WTC11 (cell line): ENCODE results near the gene BCKDHA. TPM values are rescaled to one million over a fixed set of nuclear protein-coding genes. Genes with fewer than 3 reads are reported as not detected.

Experiments used
- ATAC-seq: fragments of 200-7000 bp; cut with Tn5 transposase; 2 replicates; pipeline ENCODE4 v1.10.0; 2021; ENCODE audit warnings: mild to moderate bottlenecking, moderate library complexity
- CTCF ChIA-PET: fragments of 300-600 bp; sonication (Branson Sonifier 250); formaldehyde crosslinking; loops from one replicate; lab custom pipeline; 2021; ENCODE audit warnings: antibody characterized with exemption; lab: Charles Lee
- POLR2A ChIA-PET: fragments of 350-600 bp; sonication (Branson Sonifier 250); formaldehyde crosslinking; loops from one replicate; lab custom pipeline; 2021; ENCODE audit warnings: antibody characterized with exemption; lab: Charles Lee
- DNase-seq: peaks from one replicate; pipeline ENCODE4 v3.0.0; 2021; ENCODE audit warnings: low spot score
- H3K27ac Mint-ChIP-seq: 2 replicates; pipeline ENCODE4 v1.8.0; 2021; ENCODE audit warnings: mixed read lengths
- H3K27me3 Mint-ChIP-seq: 2 replicates; pipeline ENCODE4 v1.8.0; 2021; ENCODE audit warnings: low read depth, mild to moderate bottlenecking, moderate library complexity, mixed read lengths
- H3K36me3 Mint-ChIP-seq: 2 replicates; pipeline ENCODE4 v1.8.0; 2021; ENCODE audit warnings: mixed read lengths
- H3K4me1 Mint-ChIP-seq: 2 replicates; pipeline ENCODE4 v1.8.0; 2022; ENCODE audit warnings: mixed read lengths
- H3K4me3 Mint-ChIP-seq: 2 replicates; pipeline ENCODE4 v1.8.0; 2021; ENCODE audit warnings: mild to moderate bottlenecking, moderate library complexity, mixed read lengths
- H3K9me3 Mint-ChIP-seq: 2 replicates; pipeline ENCODE4 v1.8.0; 2021; ENCODE audit warnings: mixed read lengths
- ELF4 ChIP-seq: sonication (generic); formaldehyde crosslinking; IDR thresholded peaks from 2 replicates; pipeline ENCODE4 v1.8.1; 2022; ENCODE audit warnings: low read depth, mild to moderate bottlenecking, moderate library complexity, missing genetic modification reagents
- EMX1 ChIP-seq: fragments of 250-450 bp; sonication (Bioruptor Pico); IDR thresholded peaks from 2 replicates; pipeline ENCODE4 v1.8.0; 2021; ENCODE audit warnings: mild to moderate bottlenecking
- GTF2I ChIP-seq: fragments of 250-450 bp; sonication (Bioruptor Pico); conservative IDR thresholded peaks from 2 replicates; pipeline ENCODE4 v1.4.0; 2021; ENCODE audit warnings: mild to moderate bottlenecking
- HMGA2 ChIP-seq: fragments of 250-450 bp; sonication (Bioruptor Pico); IDR thresholded peaks from 2 replicates; pipeline ENCODE4 v1.4.0; 2021; ENCODE audit warnings: mild to moderate bottlenecking, moderate library complexity
- JUN ChIP-seq: sonication (generic); formaldehyde crosslinking; IDR thresholded peaks from 2 replicates; pipeline ENCODE4 v1.8.0; 2023; ENCODE audit warnings: mild to moderate bottlenecking, missing genetic modification reagents
- MYBL2 ChIP-seq: sonication (generic); formaldehyde crosslinking; IDR thresholded peaks from 2 replicates; pipeline ENCODE4 v1.8.1; 2023; ENCODE audit warnings: mild to moderate bottlenecking, moderate library complexity, missing genetic modification reagents
- NR2C2 ChIP-seq: sonication (generic); formaldehyde crosslinking; IDR thresholded peaks from 2 replicates; pipeline ENCODE4 v1.8.0; 2022; ENCODE audit warnings: mild to moderate bottlenecking, missing genetic modification reagents
- RELA ChIP-seq: sonication (generic); formaldehyde crosslinking; IDR thresholded peaks from 2 replicates; pipeline ENCODE4 v1.8.1; 2022; ENCODE audit warnings: missing genetic modification reagents, mild to moderate bottlenecking, borderline replicate concordance
- RORB ChIP-seq: fragments of 250-450 bp; sonication (Bioruptor Pico); IDR thresholded peaks from 2 replicates; pipeline ENCODE4 v1.9.0; 2021; ENCODE audit warnings: mild to moderate bottlenecking
- SMAD4 ChIP-seq: sonication (generic); formaldehyde crosslinking; IDR thresholded peaks from 2 replicates; pipeline ENCODE4 v1.8.0; 2022; ENCODE audit warnings: mild to moderate bottlenecking, missing genetic modification reagents
- TEAD4 ChIP-seq: sonication (generic); formaldehyde crosslinking; IDR thresholded peaks from 2 replicates; pipeline ENCODE4 v1.8.0; 2022; ENCODE audit warnings: mild to moderate bottlenecking, missing genetic modification reagents
- ZNF232 ChIP-seq: sonication (generic); formaldehyde crosslinking; IDR thresholded peaks from 2 replicates; pipeline ENCODE4 v1.8.0; 2022; ENCODE audit warnings: mild to moderate bottlenecking, missing genetic modification reagents
- ZNF263 ChIP-seq: sonication (generic); formaldehyde crosslinking; IDR thresholded peaks from 2 replicates; pipeline ENCODE4 v1.8.1; 2022; ENCODE audit warnings: low read depth, mild to moderate bottlenecking, moderate library complexity, missing genetic modification reagents
- ZNF317 ChIP-seq: sonication (generic); formaldehyde crosslinking; IDR thresholded peaks from 2 replicates; pipeline ENCODE4 v1.8.1; 2023; ENCODE audit warnings: low read depth, mild to moderate bottlenecking, moderate library complexity, missing genetic modification reagents, borderline replicate concordance
- ZNF416 ChIP-seq: fragments of 250-450 bp; sonication (Bioruptor Pico); IDR thresholded peaks from 2 replicates; pipeline ENCODE4 v1.9.0; 2021; ENCODE audit warnings: mild to moderate bottlenecking, inconsistent platforms
- ZNF423 ChIP-seq: fragments of 250-450 bp; sonication (Bioruptor Pico); IDR thresholded peaks from 2 replicates; pipeline ENCODE4 v2.1.2; 2022; ENCODE audit warnings: mild to moderate bottlenecking, moderate library complexity
- total RNA-seq: library from RNA; stranded (reverse); gene quantifications from 3 replicates; pipeline ENCODE4 v1.2.3, GENCODE V29; 2021
- TF ChIP-seq, protein P1 (sequence below): sonication (generic); formaldehyde crosslinking; IDR thresholded peaks from 2 replicates; pipeline ENCODE4 v1.8.1; 2022; ENCODE audit warnings: low read depth, mild to moderate bottlenecking, moderate library complexity, missing genetic modification reagents, borderline replicate concordance
- TF ChIP-seq, protein P2 (sequence below): sonication (generic); formaldehyde crosslinking; IDR thresholded peaks from 2 replicates; pipeline ENCODE4 v1.8.0; 2023; ENCODE audit warnings: missing genetic modification reagents
- TF ChIP-seq, protein P3 (sequence below): sonication (generic); formaldehyde crosslinking; IDR thresholded peaks from 2 replicates; pipeline ENCODE4 v1.8.1; 2022; ENCODE audit warnings: mild to moderate bottlenecking, moderate library complexity, missing genetic modification reagents
- TF ChIP-seq, protein P4 (sequence below): sonication (generic); formaldehyde crosslinking; IDR thresholded peaks from 2 replicates; pipeline ENCODE4 v1.8.0; 2022; ENCODE audit warnings: mild to moderate bottlenecking, missing genetic modification reagents
- TF ChIP-seq, protein P5 (sequence below): sonication (generic); formaldehyde crosslinking; IDR thresholded peaks from 2 replicates; pipeline ENCODE4 v1.8.1; 2022; ENCODE audit warnings: low read depth, missing genetic modification reagents, borderline replicate concordance
- TF ChIP-seq, protein P6 (sequence below): sonication (generic); formaldehyde crosslinking; conservative IDR thresholded peaks from 2 replicates; pipeline ENCODE4 v1.8.1; 2023; ENCODE audit warnings: mild to moderate bottlenecking, low read depth, missing genetic modification reagents, moderate library complexity
- TF ChIP-seq, protein P7 (sequence below): fragments of 250-450 bp; sonication (Bioruptor Pico); IDR thresholded peaks from 2 replicates; pipeline ENCODE4 v1.9.0; 2021; ENCODE audit warnings: mild to moderate bottlenecking

Gene BCKDHA
- total RNA-seq, 1 experiment from 2014 or later = 18.8 TPM

DNA sequence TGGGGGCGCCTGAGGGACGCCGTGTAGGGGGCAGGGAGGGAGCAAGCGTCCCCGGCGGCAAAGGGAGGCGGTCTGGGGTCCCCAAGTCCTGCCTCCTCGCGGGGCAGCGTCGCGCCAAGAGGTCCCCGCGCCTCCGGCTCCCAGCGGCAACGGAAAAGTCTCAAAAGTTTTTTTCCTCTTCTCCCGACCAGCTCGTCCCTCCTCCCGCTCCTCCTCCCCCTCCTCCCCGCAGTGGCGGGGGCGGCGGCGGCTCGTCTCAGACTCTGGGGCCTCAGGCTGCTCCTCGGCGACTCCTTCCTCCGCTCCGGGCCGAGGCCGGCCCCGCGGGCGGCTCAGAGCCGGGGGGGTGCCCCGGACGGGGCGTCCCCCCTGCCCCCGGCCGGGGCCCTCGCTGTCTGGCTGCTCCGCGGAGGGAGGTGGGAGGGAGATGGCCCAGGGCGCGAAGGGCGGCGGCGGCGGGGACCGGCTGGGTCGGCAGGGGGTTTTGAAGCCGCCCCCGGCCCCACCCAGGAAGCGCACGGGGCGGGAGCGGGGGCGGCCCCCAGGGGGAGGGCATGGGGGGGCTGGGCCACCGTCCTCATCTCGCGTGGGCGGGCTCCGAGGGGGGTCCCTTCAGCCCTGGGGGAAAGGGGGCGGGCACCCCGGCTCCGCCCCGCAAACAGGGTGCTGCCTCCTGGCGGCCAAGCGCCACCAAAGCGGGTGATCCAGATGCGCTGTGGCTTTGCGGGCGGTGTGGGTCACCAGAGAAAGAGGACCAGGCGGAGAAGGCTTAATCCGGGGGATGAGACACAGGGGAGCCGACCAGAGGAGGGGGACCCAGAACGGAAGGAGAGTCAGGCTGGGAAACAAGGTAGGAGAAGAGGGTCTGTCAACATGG, 43.9 kb upstream of the BCKDHA start, which contains the start of gene TGFB1 (continued):
- TF ChIP-seq EMX1 (CRISPR knock-in tag) (no peak), RORB (CRISPR knock-in tag) (no peak), TEAD4 (CRISPR knock-in tag) (no peak), ZNF317 (CRISPR knock-in tag) (no peak), SMAD4 (no peak), HMGA2 (CRISPR knock-in tag) (no peak), ZNF423 (no peak)
- TF ChIP-seq, protein P1, sequence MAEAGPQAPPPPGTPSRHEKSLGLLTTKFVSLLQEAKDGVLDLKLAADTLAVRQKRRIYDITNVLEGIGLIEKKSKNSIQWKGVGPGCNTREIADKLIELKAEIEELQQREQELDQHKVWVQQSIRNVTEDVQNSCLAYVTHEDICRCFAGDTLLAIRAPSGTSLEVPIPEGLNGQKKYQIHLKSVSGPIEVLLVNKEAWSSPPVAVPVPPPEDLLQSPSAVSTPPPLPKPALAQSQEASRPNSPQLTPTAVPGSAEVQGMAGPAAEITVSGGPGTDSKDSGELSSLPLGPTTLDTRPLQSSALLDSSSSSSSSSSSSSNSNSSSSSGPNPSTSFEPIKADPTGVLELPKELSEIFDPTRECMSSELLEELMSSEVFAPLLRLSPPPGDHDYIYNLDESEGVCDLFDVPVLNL = no peak
- TF ChIP-seq, protein P2, sequence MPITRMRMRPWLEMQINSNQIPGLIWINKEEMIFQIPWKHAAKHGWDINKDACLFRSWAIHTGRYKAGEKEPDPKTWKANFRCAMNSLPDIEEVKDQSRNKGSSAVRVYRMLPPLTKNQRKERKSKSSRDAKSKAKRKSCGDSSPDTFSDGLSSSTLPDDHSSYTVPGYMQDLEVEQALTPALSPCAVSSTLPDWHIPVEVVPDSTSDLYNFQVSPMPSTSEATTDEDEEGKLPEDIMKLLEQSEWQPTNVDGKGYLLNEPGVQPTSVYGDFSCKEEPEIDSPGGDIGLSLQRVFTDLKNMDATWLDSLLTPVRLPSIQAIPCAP (CRISPR knock-in tag) = no peak

DNA sequence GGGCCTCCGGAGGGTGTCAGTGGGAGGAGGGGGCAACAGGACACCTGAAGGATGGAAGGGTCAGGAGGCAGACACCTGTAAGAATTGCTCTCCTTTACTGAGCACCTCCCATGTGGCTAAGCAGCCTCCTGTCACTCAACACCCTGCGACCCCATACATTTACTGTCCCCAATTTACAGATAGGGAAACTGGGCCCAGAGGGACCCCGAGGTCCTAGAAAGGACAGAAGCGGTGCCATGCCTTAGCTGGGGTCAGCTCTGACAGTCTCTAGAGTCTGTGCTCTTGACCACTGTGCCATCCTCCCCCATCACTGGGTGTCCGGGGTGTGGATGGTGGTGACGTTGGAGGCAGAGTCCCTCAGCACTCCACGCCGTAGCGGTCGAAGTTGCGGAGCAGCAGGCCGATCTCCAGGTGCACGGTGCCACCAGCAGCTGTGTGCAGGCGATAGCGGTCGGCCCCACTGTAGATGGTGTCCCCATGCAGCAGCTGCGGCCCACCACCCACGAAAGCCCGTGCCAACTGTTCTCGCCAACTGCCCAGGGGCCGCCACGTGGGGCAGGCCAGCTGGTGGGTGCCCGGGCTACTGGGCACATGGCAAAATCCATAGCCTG, 43.2 kb upstream of the BCKDHA start:
- CTCF ChIA-PET = interaction anchor here (0.5 to 6.2 kb wide), 6 partner anchors 10 to 1166 kb away, joined by 3 to 103 read pairs (median 6); partner anchors contain the start of gene B9D2
- ATAC-seq (no peak), DNase-seq (no peak)
- POLR2A ChIA-PET = interaction anchor here (0.6 kb wide), 1 partner anchor 9 kb away, joined by 3 read pairs; the partner anchor contains the start of gene B9D2
- Mint-ChIP-seq H3K9me3 (no peaks in the 10 kb centered on the region), H3K4me3 (peak overlapping the region; percentile 63), H3K27me3 (peaks cover 50% of the 10 kb centered on the region), H3K4me1 (peaks cover 18% of the 10 kb centered on the region), H3K36me3 (no peaks in the 10 kb centered on the region), H3K27ac (no peak overlapping the region)
- no peak for TF ChIP-seq NR2C2 (CRISPR knock-in tag)
- TF ChIP-seq, protein P3, sequence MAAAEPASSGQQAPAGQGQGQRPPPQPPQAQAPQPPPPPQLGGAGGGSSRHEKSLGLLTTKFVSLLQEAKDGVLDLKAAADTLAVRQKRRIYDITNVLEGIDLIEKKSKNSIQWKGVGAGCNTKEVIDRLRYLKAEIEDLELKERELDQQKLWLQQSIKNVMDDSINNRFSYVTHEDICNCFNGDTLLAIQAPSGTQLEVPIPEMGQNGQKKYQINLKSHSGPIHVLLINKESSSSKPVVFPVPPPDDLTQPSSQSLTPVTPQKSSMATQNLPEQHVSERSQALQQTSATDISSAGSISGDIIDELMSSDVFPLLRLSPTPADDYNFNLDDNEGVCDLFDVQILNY (CRISPR knock-in tag) = no peak
- TF ChIP-seq RELA = no peak
- TF ChIP-seq, protein P4, sequence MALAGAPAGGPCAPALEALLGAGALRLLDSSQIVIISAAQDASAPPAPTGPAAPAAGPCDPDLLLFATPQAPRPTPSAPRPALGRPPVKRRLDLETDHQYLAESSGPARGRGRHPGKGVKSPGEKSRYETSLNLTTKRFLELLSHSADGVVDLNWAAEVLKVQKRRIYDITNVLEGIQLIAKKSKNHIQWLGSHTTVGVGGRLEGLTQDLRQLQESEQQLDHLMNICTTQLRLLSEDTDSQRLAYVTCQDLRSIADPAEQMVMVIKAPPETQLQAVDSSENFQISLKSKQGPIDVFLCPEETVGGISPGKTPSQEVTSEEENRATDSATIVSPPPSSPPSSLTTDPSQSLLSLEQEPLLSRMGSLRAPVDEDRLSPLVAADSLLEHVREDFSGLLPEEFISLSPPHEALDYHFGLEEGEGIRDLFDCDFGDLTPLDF (CRISPR knock-in tag) = no peak
- no peak for TF ChIP-seq JUN
- TF ChIP-seq MYBL2 (CRISPR knock-in tag) = no peak
- no peak for TF ChIP-seq GTF2I (CRISPR knock-in tag)
- no peak for TF ChIP-seq ZNF263 (CRISPR knock-in tag)
- TF ChIP-seq, protein P5, sequence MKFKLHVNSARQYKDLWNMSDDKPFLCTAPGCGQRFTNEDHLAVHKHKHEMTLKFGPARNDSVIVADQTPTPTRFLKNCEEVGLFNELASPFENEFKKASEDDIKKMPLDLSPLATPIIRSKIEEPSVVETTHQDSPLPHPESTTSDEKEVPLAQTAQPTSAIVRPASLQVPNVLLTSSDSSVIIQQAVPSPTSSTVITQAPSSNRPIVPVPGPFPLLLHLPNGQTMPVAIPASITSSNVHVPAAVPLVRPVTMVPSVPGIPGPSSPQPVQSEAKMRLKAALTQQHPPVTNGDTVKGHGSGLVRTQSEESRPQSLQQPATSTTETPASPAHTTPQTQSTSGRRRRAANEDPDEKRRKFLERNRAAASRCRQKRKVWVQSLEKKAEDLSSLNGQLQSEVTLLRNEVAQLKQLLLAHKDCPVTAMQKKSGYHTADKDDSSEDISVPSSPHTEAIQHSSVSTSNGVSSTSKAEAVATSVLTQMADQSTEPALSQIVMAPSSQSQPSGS (CRISPR knock-in tag) = no peak
- TF ChIP-seq, protein P1 = no peak
- no peak for TF ChIP-seq ZNF416 (CRISPR knock-in tag)
- TF ChIP-seq ELF4 (CRISPR knock-in tag) = no peak
- TF ChIP-seq, protein P6, sequence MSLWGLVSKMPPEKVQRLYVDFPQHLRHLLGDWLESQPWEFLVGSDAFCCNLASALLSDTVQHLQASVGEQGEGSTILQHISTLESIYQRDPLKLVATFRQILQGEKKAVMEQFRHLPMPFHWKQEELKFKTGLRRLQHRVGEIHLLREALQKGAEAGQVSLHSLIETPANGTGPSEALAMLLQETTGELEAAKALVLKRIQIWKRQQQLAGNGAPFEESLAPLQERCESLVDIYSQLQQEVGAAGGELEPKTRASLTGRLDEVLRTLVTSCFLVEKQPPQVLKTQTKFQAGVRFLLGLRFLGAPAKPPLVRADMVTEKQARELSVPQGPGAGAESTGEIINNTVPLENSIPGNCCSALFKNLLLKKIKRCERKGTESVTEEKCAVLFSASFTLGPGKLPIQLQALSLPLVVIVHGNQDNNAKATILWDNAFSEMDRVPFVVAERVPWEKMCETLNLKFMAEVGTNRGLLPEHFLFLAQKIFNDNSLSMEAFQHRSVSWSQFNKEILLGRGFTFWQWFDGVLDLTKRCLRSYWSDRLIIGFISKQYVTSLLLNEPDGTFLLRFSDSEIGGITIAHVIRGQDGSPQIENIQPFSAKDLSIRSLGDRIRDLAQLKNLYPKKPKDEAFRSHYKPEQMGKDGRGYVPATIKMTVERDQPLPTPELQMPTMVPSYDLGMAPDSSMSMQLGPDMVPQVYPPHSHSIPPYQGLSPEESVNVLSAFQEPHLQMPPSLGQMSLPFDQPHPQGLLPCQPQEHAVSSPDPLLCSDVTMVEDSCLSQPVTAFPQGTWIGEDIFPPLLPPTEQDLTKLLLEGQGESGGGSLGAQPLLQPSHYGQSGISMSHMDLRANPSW (CRISPR knock-in tag) = no peak
- no peak for TF ChIP-seq ZNF232 (CRISPR knock-in tag)
- TF ChIP-seq, protein P7, sequence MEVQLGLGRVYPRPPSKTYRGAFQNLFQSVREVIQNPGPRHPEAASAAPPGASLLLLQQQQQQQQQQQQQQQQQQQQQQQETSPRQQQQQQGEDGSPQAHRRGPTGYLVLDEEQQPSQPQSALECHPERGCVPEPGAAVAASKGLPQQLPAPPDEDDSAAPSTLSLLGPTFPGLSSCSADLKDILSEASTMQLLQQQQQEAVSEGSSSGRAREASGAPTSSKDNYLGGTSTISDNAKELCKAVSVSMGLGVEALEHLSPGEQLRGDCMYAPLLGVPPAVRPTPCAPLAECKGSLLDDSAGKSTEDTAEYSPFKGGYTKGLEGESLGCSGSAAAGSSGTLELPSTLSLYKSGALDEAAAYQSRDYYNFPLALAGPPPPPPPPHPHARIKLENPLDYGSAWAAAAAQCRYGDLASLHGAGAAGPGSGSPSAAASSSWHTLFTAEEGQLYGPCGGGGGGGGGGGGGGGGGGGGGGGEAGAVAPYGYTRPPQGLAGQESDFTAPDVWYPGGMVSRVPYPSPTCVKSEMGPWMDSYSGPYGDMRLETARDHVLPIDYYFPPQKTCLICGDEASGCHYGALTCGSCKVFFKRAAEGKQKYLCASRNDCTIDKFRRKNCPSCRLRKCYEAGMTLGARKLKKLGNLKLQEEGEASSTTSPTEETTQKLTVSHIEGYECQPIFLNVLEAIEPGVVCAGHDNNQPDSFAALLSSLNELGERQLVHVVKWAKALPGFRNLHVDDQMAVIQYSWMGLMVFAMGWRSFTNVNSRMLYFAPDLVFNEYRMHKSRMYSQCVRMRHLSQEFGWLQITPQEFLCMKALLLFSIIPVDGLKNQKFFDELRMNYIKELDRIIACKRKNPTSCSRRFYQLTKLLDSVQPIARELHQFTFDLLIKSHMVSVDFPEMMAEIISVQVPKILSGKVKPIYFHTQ = no peak
